Hematopoietic multipotent progenitor cell treated with erythropoietin and hydrocortisone succinate and interleukin-3 and kit ligand, for 4 days (in vitro differentiated cells): ENCODE data around the gene CTCF.

Source experiments
- DNase-seq: peaks from one replicate; pipeline ENCODE4 v3.0.0-alpha.2; 2015

Gene CTCF

GRCh38 chr16:67655363-67655762 lies 93.0 kb downstream of the CTCF start:
- DNase-seq: no peak

GRCh38 chr16:67656344-67657016 lies 94.2 kb downstream of the CTCF start:
- DNase-seq: no peak

GRCh38 chr16:67657017-67657608 lies 94.8 kb downstream of the CTCF start:
- DNase-seq: no peak

GRCh38 chr16:67657751-67658518 lies 95.6 kb downstream of the CTCF start:
- no peak for DNase-seq

GRCh38 chr16:67658849-67659674 lies 96.7 kb downstream of the CTCF start:
- peak; percentile 38 for DNase-seq

DNA sequence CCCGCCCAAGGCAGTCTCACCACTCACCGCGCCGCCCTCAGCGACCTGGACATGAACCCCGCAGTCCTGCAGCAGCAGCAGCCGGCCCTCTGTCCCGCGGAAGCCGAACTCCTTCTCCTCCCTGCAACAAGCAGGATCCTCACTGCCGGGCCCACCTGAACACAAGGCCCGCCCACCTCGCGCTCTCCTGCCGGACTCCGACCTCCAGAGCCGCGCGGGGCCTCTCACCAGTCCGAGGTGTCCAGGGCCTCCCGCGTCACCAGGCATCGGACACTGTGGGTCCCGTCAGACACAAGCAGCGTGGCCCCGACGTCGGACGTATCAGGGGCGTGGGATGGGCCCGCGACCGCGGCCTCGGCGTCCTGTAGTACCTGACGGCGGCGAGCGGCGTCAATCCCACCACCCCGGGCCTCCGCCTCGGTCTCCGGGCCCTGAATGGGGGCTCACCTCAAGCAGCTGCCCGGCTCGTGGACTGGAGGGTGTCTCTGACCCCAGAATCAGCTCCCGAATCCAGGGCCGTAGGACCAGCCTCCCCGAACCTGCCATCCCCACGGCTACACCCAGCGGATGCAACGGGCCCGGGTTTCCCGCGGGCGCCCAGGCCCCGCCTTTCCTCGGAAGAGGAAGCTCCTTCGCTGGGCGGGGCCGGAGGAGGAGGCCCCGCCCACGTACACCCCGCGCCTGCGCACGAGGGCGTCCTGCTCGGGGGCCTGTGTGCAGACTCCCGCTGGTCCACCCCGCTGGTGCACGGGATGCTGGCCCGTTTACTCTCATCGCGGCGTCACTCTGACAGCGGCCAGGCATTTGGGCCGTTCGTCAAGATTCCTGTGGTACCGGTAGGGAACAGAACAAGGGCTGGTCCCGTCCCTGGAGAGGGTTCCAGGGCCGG lies 97.6 kb downstream of the CTCF start, which contains the start of gene ACD:
TSS of gene ACD (minus strand) at position 586 of the 889 bp plus-strand sequence. CDS start at position 546, 40 bp downstream.
- DNase-seq: peak; percentile 96

- peak; percentile 99 for DNase-seq
These were observed 98.3 kb downstream of the CTCF start, which contains the start of gene PARD6A for GRCh38 chr16:67660564-67661028. Gene PARD6A, plus strand, starts transcription at chr16:67660960. Its CDS starts 79 bp downstream, at chr16:67661039.

DNA sequence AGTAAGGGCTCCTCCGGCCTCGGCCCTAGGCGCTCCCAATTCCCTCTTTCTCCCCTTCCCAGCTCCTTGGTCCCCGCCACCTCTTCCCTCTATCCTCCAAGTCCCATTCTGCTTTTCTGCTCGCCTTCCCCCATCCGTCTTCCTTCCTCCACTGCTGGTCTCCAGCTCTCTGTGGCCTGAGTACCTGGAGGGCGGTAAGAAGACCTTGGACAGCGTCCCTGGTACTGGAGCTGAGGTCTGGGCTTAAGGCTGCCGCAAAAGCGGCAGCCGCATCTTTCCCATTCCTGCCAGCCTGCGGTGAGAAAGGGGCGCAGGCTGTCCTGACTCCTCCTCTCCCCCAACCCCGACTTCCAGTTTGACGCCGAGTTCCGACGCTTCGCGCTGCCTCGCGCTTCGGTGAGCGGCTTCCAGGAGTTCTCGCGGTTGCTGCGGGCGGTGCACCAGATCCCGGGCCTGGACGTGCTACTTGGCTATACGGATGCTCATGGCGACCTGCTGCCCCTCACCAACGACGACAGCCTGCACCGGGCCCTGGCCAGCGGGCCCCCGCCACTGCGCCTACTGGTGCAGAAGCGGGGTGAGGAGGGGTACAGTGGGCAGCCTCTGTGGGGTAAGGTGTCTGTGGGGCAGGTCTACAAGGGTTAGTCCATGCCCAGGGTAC lies 98.9 kb downstream of the CTCF start:
- peak; percentile 63 for DNase-seq

DNA sequence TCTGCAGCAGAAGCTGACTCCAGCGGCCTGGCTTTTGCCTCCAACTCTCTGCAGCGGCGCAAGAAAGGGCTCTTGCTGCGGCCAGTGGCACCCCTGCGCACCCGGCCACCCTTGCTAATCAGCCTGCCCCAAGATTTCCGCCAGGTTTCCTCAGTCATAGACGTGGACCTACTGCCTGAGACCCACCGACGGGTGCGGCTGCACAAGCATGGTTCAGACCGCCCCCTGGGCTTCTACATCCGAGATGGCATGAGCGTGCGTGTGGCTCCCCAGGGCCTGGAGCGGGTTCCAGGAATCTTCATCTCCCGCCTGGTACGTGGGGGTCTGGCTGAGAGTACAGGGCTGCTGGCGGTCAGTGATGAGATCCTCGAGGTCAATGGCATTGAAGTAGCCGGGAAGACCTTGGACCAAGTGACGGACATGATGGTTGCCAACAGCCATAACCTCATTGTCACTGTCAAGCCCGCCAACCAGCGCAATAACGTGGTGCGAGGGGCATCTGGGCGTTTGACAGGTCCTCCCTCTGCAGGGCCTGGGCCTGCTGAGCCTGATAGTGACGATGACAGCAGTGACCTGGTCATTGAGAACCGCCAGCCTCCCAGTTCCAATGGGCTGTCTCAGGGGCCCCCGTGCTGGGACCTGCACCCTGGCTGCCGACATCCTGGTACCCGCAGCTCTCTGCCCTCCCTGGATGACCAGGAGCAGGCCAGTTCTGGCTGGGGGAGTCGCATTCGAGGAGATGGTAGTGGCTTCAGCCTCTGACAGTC lies 99.7 kb downstream of the CTCF start:
- no peak for DNase-seq

DNA sequence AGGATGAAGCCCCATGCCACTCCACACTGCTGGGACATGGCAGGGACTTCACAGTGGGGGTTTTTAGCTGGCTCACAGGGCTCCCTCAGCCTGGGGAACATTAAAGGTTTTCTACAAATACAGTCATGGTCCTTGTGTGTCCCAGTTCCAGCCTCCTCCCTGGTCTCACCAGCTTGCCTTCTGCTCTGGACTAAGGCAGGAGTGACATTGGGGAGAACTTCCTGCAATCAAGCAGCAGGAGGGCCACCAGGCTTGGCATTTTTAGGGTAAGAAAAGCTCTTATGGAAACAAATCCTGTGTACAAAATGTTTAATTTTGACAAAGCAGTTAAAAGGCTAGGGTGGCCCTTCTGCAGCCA lies 100.3 kb downstream of the CTCF start:
- no peak for DNase-seq

DNA sequence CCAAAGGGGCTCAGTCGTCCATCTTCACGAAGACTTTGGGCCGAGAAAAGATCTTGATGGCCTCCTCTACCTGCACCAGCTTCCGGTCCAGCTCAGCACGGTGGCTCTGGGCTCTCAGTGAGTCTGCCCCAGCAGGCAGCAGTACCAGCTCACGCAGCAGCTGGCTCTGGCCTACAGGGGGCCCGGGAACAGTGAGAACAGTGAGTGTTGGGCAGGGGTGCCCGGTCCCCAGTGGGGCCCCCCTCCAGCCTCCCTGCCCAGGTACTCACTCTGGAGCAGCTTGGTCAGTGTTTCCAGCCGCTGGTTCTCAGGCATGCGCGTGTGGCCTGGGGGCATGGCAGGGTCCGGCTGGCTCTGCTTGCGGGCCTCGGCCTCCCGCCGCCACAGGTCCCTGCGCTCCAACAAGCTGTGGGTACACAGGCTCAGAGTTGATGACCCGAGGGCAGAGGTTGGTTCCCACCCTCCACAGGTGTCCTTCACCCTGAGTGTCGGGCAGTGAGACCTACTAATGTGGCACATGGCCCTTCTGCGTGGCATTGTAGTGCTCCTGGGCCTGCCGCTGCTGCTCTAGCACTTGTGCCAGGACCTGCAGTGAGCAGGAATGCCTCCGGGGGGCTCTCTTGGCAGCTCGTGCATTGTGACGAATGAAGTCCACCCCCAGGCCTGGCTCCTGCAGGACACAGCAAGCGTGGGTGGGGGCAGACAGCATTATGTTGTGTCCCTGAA lies 101.0 kb downstream of the CTCF start:
- peak; percentile 72 for DNase-seq

- DNase-seq: no peak
These were observed 101.5 kb downstream of the CTCF start for GRCh38 chr16:67663877-67664222.

GRCh38 chr16:67664258-67664657 lies 101.9 kb downstream of the CTCF start:
- DNase-seq: no peak

DNA sequence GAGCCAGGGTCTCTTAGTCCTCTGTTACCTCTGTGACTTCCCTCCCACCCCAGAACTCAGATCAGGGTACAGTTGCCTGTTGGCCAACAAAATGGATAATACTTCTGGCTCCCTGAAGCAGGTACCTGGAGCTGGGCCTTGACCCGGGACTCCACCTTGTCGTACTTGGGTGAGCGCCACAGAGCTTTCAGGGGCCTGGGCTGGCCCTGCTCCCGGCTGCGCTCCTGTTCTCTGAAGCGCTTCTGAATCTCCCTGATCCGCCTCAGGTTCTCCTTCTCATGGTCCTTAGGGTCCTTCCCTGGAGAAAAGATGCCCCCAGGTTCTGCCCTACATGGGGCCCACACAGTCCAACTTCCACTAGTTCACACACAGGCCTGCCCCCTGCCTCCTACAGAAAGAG lies 102.5 kb downstream of the CTCF start:
- no peak for DNase-seq

- DNase-seq: no peak
These were observed 103.3 kb downstream of the CTCF start for GRCh38 chr16:67665598-67665997.

- peak; percentile 56 for DNase-seq
These were observed 103.8 kb downstream of the CTCF start for GRCh38 chr16:67666032-67666551.

GRCh38 chr16:67666559-67667452 lies 104.5 kb downstream of the CTCF start, which contains the start of the genes C16orf86 and ENKD1:
Gene C16orf86, plus strand, starts transcription at chr16:67666814. Its CDS starts 157 bp downstream, at chr16:67666971.
Gene ENKD1, minus strand, starts transcription at chr16:67666750. Its CDS starts 308 bp downstream, at chr16:67666442.
- peak; percentile 95 for DNase-seq

DNA sequence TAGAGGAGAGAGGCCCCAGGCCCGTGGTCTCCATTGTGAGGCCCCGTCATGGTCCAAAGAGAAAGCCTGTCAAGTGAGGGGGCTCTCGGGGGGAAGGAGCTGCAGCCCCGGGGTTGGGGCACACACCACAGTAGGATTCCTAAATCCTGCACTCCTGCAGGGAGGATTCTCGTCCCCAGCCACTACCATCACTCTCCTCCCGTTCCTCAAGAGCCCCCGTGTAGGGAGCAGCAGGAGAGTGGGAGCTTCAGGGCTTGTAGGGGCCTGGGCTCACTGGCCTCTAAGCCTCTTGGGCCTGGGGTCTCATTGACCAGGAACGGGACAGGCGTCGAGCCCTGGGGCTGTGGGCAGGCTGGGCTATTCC lies 105.1 kb downstream of the CTCF start:
- DNase-seq: no peak
